Hepatocyte (in vitro differentiated cells): Measurements from ENCODE around the gene TNFRSF21. TPM values are rescaled to one million over a fixed set of nuclear protein-coding genes. Genes with fewer than 3 reads are reported as not detected.

ENCODE experiments used
- DNase-seq: peaks from one replicate; pipeline ENCODE4 v3.0.0-alpha.2; 2016; ENCODE audit warnings: low spot score
- H2AFZ ChIP-seq: fragments of 200-600 bp; sonication (generic); 2 replicates; pipeline ENCODE4 v1.6.0; 2016; ENCODE audit warnings: antibody characterized with exemption, mild to moderate bottlenecking
- H3K27ac ChIP-seq: fragments of 200-600 bp; sonication (generic); 2 replicates; pipeline ENCODE4 v1.5.1; 2016; ENCODE audit warnings: mild to moderate bottlenecking
- H3K27me3 ChIP-seq: fragments of 200-600 bp; sonication (generic); 2 replicates; pipeline ENCODE4 v1.6.1; 2016
- H3K36me3 ChIP-seq: fragments of 200-600 bp; sonication (generic); replicated peaks from 2 replicates; pipeline ENCODE4 v1.5.1; 2016; ENCODE audit warnings: low read depth; ENCODE audit not compliant: insufficient read depth
- H3K4me1 ChIP-seq: fragments of 200-600 bp; sonication (generic); 2 replicates; pipeline ENCODE4 v1.5.1; 2016; ENCODE audit warnings: mild to moderate bottlenecking, moderate library complexity; ENCODE audit not compliant: insufficient read depth
- H3K4me2 ChIP-seq: fragments of 200-600 bp; sonication (generic); 2 replicates; pipeline ENCODE4 v1.6.0; 2016
- H3K4me3 ChIP-seq: fragments of 200-600 bp; sonication (generic); 2 replicates; pipeline ENCODE4 v1.5.1; 2016; ENCODE audit warnings: mild to moderate bottlenecking
- H3K79me2 ChIP-seq: fragments of 200-600 bp; sonication (generic); 2 replicates; pipeline ENCODE4 v1.6.0; 2017; ENCODE audit warnings: mild to moderate bottlenecking
- H3K9me2 ChIP-seq: fragments of 200-600 bp; sonication (generic); replicated peaks from 2 replicates; pipeline ENCODE4 v1.6.0; 2017; ENCODE audit warnings: mild to moderate bottlenecking; ENCODE audit not compliant: insufficient read depth
- H3K9me3 ChIP-seq: fragments of 200-600 bp; sonication (generic); 2 replicates; pipeline ENCODE4 v1.5.1; 2016; ENCODE audit warnings: low read depth, mild to moderate bottlenecking
- H4K20me1 ChIP-seq: fragments of 200-600 bp; sonication (generic); 2 replicates; pipeline ENCODE4 v1.6.0; 2016; ENCODE audit warnings: mild to moderate bottlenecking; ENCODE audit not compliant: insufficient read depth, poor library complexity, severe bottlenecking
- CTCF ChIP-seq: fragments of 200-600 bp; sonication (generic); IDR thresholded peaks from 2 replicates; pipeline ENCODE4 v1.5.1; 2016; ENCODE audit warnings: antibody characterized with exemption, mild to moderate bottlenecking; ENCODE audit not compliant: poor library complexity
- EZH2 ChIP-seq: fragments of 200-600 bp; sonication (generic); IDR thresholded peaks from 2 replicates; pipeline ENCODE4 v1.6.1; 2016; ENCODE audit warnings: antibody characterized with exemption, mild to moderate bottlenecking, borderline replicate concordance
- EZH2phosphoT487 ChIP-seq: fragments of 200-600 bp; sonication (generic); IDR thresholded peaks from one replicate; pipeline ENCODE4 v1.6.1; 2018; ENCODE audit warnings: antibody characterized with exemption, mild to moderate bottlenecking, low read depth, moderate library complexity; ENCODE audit not compliant: unreplicated experiment, severe bottlenecking
- WGBS: methylation state at CpG from one replicate; pipeline ENCODE4 v1.1.6; 2016; ENCODE audit warnings: low lambda C conversion rate; ENCODE audit errors: missing lambda C conversion rate; 5-methylcytosine and 5-hydroxymethylcytosine counted together
- polyA plus RNA-seq: library from polyadenylated mRNA; unstranded; fragments of >200 nt; fragmentation: Nextera tagmentation; extraction: Ambion mirVana; gene quantifications from 2 replicates; pipeline ENCODE4 v1.2.1, GENCODE V29; 2016
- total RNA-seq: library from RNA; depleted of rRNA; stranded (reverse); fragments of >200 nt; gene quantifications from 2 replicates; pipeline ENCODE4 v1.2.3, GENCODE V29; 2014

The TNFRSF21 gene
- total RNA-seq (43.3 and 52.1 TPM in 2 replicates), polyA plus RNA-seq (94.5 and 104 TPM in 2 replicates)

- H3K36me3 ChIP-seq, result no peaks in the 10 kb centered on the region
- peak within 1 kb of the TSS; percentile 95 for H3K27ac ChIP-seq
- H3K9me3 ChIP-seq, result no peaks in the 10 kb centered on the region
- H3K9me2 ChIP-seq, result no peaks in the 10 kb centered on the region
- peak within 1 kb of the TSS; percentile 52 for H2AFZ ChIP-seq
- H3K4me3 ChIP-seq, result peak within 1 kb of the TSS; percentile 99
- peaks cover 24% of the 10 kb centered on the region for H3K4me1 ChIP-seq
- H4K20me1 ChIP-seq, result peaks cover 28% of the 10 kb centered on the region
- TF ChIP-seq CTCF, result peak; percentile 95
- TF ChIP-seq EZH2, result no peak
- no peak for TF ChIP-seq EZH2phosphoT487
- H3K79me2 ChIP-seq, result peaks cover 50% of the 10 kb centered on the region
- DNase-seq, result peak; percentile 96
- 2% methylated on average over 79 of the region's 86 CpGs for WGBS
- H3K4me2 ChIP-seq, result peak within 1 kb of the TSS; percentile 90
- H3K27me3 ChIP-seq, result no peaks in the 10 kb centered on the region
These were observed at the start of gene TNFRSF21 for GRCh38 chr6:47309291-47310130. Gene TNFRSF21 (minus strand): TSS chr6:47309905. CDS start chr6:47309511, 394 bp downstream.

- H3K27ac ChIP-seq, result no peak overlapping the region
- H3K36me3 ChIP-seq, result no peaks in the 10 kb centered on the region
- no peak overlapping the region for H3K4me3 ChIP-seq
- H3K79me2 ChIP-seq, result no peaks in the 10 kb centered on the region
- H3K27me3 ChIP-seq, result no peaks in the 10 kb centered on the region
- H3K9me2 ChIP-seq, result no peaks in the 10 kb centered on the region
- H3K4me1 ChIP-seq, result no peaks in the 10 kb centered on the region
- DNase-seq, result no peak
- H4K20me1 ChIP-seq, result no peaks in the 10 kb centered on the region
- no peak overlapping the region for H2AFZ ChIP-seq
- H3K4me2 ChIP-seq, result no peak overlapping the region
- no peaks in the 10 kb centered on the region for H3K9me3 ChIP-seq
- 58% methylated on average over 6 of the region's 6 CpGs for WGBS
- TF ChIP-seq CTCF, result no peak
- TF ChIP-seq EZH2phosphoT487, result no peak
- TF ChIP-seq EZH2, result no peak
These were observed 48.9 kb upstream of the TNFRSF21 start for GRCh38 chr6:47358440-47359225.

- Histone ChIP-seq H3K4me1 (no peaks in the 10 kb centered on the region), H3K4me3 (no peak overlapping the region), H3K9me3 (no peaks in the 10 kb centered on the region), H3K27ac (no peak overlapping the region), H3K79me2 (no peaks in the 10 kb centered on the region), H3K27me3 (no peaks in the 10 kb centered on the region), H4K20me1 (no peaks in the 10 kb centered on the region), H3K4me2 (no peak overlapping the region), H3K9me2 (no peaks in the 10 kb centered on the region), H2AFZ (no peak overlapping the region), H3K36me3 (no peaks in the 10 kb centered on the region)
- DNase-seq, result no peak
- no peak for TF ChIP-seq CTCF
- TF ChIP-seq EZH2phosphoT487, result no peak
- TF ChIP-seq EZH2, result no peak
- 91% methylated on average over 2 of the region's 2 CpGs for WGBS
These were observed 48.1 kb upstream of the TNFRSF21 start for GRCh38 chr6:47357827-47358226.
